NCI-H1436 treated with DMSO at 0.1 percent for 48 hours (cell line): ENCODE data around the gene CAPG.
"Not testable (repeated sequence)": the region's sequence is repeated elsewhere in the genome, so short reads cannot be mapped to it uniquely, and the experiment has no call there.

Experiments used
- DNase-seq: peaks from one replicate; lab custom pipeline; 2025; lab: John Stamatoyannopoulos, UW

The CAPG gene, protein sequence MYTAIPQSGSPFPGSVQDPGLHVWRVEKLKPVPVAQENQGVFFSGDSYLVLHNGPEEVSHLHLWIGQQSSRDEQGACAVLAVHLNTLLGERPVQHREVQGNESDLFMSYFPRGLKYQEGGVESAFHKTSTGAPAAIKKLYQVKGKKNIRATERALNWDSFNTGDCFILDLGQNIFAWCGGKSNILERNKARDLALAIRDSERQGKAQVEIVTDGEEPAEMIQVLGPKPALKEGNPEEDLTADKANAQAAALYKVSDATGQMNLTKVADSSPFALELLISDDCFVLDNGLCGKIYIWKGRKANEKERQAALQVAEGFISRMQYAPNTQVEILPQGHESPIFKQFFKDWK

GRCh38 chr2:85409845-85410583 is at the start of gene CAPG:
Gene CAPG (minus strand): TSS chr2:85410366. CDS start chr2:85402145, 8,221 bp downstream.
- DNase-seq, result no peak

- no peak for DNase-seq
Measured at GRCh38 chr2:85459771-85460170, 49.6 kb upstream of the CAPG start.

GRCh38 chr2:85458601-85459563 is 48.7 kb upstream of the CAPG start:
- DNase-seq, result no peak

GRCh38 chr2:85457877-85458316 is 47.7 kb upstream of the CAPG start:
- no peak for DNase-seq

GRCh38 chr2:85457043-85457442 is 46.9 kb upstream of the CAPG start:
- DNase-seq, result no peak

- DNase-seq, result no peak
Measured at GRCh38 chr2:85455552-85456090, 45.5 kb upstream of the CAPG start.

GRCh38 chr2:85453571-85453970 is 43.4 kb upstream of the CAPG start:
- DNase-seq, result no peak

GRCh38 chr2:85452237-85452636 is 42.1 kb upstream of the CAPG start:
- DNase-seq, result no peak

GRCh38 chr2:85449214-85449588 is 39.0 kb upstream of the CAPG start:
- no peak for DNase-seq

- no peak for DNase-seq
Measured at GRCh38 chr2:85448461-85449213, 38.5 kb upstream of the CAPG start.

DNA sequence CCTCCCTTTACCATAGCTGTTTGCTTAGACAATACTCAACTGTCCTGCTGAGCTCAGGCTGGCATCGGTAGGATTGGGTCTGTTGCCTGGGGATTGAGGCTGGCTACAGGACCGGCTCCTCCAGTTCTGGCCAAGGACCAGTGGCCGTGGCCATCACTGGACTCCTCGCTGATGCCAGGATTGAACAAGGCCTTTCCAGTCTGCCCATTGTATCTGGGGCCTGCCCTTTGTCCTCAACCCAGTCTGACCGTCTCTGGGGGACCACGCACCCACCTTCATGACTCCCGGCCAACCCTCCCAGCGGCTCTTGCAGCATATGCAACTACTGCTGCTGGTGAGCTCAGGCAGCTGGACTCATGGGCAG is 37.0 kb upstream of the CAPG start:
- DNase-seq, result no peak

GRCh38 chr2:85446296-85447221 is 36.4 kb upstream of the CAPG start:
- DNase-seq, result no peak

GRCh38 chr2:85445316-85446295 is 35.4 kb upstream of the CAPG start:
- no peak for DNase-seq

GRCh38 chr2:85444629-85445172 is 34.5 kb upstream of the CAPG start:
- no peak for DNase-seq

GRCh38 chr2:85441864-85442263 is 31.7 kb upstream of the CAPG start:
- DNase-seq, result no peak

DNA sequence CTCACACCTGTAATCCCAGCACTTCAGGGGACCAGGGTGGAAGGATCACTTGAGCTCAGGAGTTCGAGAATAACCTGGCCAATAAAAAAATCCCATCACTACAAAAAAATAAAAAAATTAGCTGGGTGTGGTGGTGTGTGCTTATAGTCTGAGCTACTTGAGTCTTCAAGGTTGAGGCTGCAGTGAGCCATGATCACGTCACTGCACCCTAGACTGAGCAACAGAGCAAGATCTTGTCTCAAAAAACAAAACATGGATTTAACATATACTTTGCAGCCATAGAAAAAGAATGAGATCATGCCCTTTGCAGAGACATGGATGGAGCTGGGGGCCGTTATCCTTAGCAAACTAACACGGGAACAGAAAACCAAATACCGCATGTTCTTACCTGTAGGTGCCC is 30.6 kb upstream of the CAPG start:
- no peak for DNase-seq

DNA sequence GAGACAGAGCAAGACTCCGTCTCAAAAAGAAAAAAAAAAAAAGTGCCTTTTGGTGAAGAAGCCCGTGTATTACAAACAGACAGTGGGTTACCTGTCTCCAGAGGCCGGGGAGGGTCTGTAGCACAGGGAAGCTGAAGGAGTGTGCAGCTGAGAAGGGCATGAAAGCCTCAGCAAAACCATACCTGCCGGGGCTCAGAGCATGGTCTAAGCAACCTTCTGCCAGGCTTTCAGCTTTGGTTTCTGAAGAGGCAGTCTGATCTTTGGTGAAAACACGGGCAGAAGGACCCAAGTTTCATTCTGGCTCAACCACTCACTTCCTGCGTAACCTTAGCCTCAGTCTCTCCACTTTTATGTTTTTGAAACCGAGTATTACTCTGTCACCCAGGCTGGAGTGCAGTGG is 29.8 kb upstream of the CAPG start:
- DNase-seq, result no peak

- not testable (repeated sequence) for DNase-seq
Measured at GRCh38 chr2:85439569-85439968, 29.4 kb upstream of the CAPG start.

DNA sequence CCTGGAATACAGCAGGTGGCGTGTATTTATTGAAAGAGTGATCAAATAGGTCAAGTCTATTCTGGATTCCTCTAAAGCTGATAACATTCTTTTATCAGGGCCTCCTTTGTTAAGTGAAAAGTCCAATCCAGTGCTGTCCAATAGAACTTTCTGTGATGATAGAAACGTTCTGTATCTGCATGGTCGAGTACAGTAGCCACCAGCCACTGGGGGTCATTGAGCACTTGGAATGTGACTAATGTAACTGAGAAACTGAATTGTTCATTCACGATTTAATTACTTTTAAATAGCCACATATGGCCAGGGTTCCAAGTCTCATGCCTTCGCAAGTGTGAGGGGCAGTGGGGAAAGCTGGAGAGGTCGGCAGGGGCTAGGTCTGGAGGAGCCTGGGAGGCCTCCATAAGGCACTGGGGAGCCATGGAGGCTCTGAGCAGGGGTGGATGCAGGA is 28.9 kb upstream of the CAPG start:
- DNase-seq, result no peak
